Measurements from ENCODE around the gene TSEN2. TPM values are rescaled to one million over a fixed set of nuclear protein-coding genes. Genes with fewer than 3 reads are reported as not detected.

Gene TSEN2
- total RNA-seq, 1 experiment from 2014 or later, result 35.5 TPM

DNA sequence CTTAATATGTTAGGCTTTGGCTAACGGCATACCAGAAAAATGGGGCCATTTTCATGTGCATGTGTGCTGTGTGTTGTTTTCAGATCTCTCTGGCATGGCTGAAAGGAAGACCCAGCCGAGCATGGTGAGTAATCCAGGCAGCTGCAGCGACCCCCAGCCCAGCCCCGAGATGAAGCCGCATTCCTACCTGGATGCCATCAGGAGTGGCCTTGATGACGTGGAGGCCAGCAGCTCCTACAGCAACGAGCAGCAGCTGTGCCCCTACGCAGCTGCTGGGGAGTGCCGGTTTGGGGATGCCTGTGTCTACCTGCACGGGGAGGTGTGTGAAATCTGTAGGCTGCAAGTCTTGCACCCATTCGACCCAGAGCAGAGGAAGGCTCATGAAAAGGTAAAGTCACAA is 87.7 kb downstream of the TSEN2 start:
- no peak overlapping the region for H3K4me2 ChIP-seq (ENCODE audit: low read length)
- no peaks in the 10 kb centered on the region for H3K9me3 ChIP-seq (ENCODE audit: control insufficient read depth in 1 of 2, insufficient read depth in 1 of 2, low read depth in 1 of 2, low read length in 2 of 2)
- H3K27ac ChIP-seq (ENCODE audit: low read depth, low read length), result no peak overlapping the region
- ATAC-seq (no peak), DNase-seq (ENCODE audit: low read depth, low spot score) (no peak)
- no peaks in the 10 kb centered on the region for H4K20me1 ChIP-seq (ENCODE audit: insufficient read depth)
- H3K36me3 ChIP-seq (ENCODE audit: control insufficient read depth in 1 of 2, insufficient read depth in 2 of 2, low read length in 2 of 2), result peaks cover 28 to 30% of the 10 kb centered on the region in 2 experiments; a peak in 3 of 4 replicates
- no peak overlapping the region for H3K9ac ChIP-seq (ENCODE audit: low read length)
- POLR2A ChIA-PET, result no interaction called here
- BruUV-seq (replicated peaks), result no TSS peak
- no peak overlapping the region for H3K4me3 ChIP-seq (replicated peaks in 1 of 2; ENCODE audit: low read depth in 1 of 2, low read length in 2 of 2)
- H3K79me2 ChIP-seq (ENCODE audit: insufficient read depth, low read length), result peaks cover 19% of the 10 kb centered on the region
- H3K4me1 ChIP-seq (ENCODE audit: control insufficient read depth in 1 of 2, insufficient read depth in 2 of 2, low read length in 2 of 2), result no peaks in the 10 kb centered on the region
- H3K27me3 ChIP-seq (ENCODE audit: insufficient read depth, low read length), result no peaks in the 10 kb centered on the region
- H2AFZ ChIP-seq (ENCODE audit: low read depth, low read length, poor library complexity, severe bottlenecking), result no peak overlapping the region
- intact Hi-C loops (cut with micrococcal nuclease), result no loop called here
- CTCF ChIA-PET, result no interaction called here
- no peaks in the 10 kb centered on the region for H3K9me2 ChIP-seq (ENCODE audit: insufficient read depth)
- RAD21 ChIA-PET (ENCODE audit: low non-redundant PET in 1 of 2, low total read pairs in 2 of 2, uncharacterized antibody in 2 of 2, unreplicated experiment in 2 of 2), result no interaction called here
- TF ChIP-seq SP1 (IDR thresholded peaks at IDR 0.05; ENCODE audit: low read depth), result no peak
- TF ChIP-seq EZH2phosphoT487 (IDR thresholded peaks at IDR 0.05; ENCODE audit: borderline replicate concordance), result no peak
- no peak for TF ChIP-seq ELF1 (IDR thresholded peaks at IDR 0.05; ENCODE audit: borderline replicate concordance, low read depth)
- no peak for TF ChIP-seq TCF7L2 (IDR thresholded peaks at IDR 0.05; ENCODE audit: borderline replicate concordance, extremely low read depth, insufficient read depth, insufficient read length)
- TF ChIP-seq RAD21 (IDR thresholded peaks at IDR 0.05; ENCODE audit: low read depth), result no peak
- no peak for TF ChIP-seq POLR2AphosphoS5 (IDR thresholded peaks at IDR 0.05; ENCODE audit: low read depth, low read length)

DNA sequence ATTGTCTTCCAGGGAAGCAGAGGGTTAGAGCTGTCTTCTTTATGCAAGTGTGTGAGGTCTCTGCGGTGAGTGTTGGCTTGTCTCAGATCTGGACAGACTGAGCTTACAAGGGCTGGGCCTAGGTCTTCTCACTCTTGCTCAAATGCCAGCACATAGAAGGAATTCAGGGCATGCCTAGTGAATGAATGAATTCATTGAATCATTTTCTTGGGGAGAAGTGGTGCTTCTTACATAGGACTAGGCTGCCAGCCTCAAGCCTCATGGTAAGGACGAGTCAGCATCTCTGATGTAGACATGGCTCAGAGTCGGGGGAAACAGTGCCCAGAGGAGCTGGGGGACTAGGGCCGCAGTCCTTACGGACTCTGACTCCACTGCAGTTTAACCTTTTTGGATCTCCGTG is 89.9 kb downstream of the TSEN2 start:
- no peak for DNase-seq (ENCODE audit: low read depth, low spot score)
- Histone ChIP-seq H3K9me2 (ENCODE audit: insufficient read depth) (no peaks in the 10 kb centered on the region), H3K4me3 (replicated peaks in 1 of 2; ENCODE audit: low read depth in 1 of 2, low read length in 2 of 2) (no peak overlapping the region), H3K79me2 (ENCODE audit: insufficient read depth, low read length) (no peaks in the 10 kb centered on the region), H3K27ac (ENCODE audit: low read depth, low read length) (no peak overlapping the region), H4K20me1 (ENCODE audit: insufficient read depth) (no peaks in the 10 kb centered on the region), H3K36me3 (ENCODE audit: control insufficient read depth in 1 of 2, insufficient read depth in 2 of 2, low read length in 2 of 2) (peaks cover 28 to 36% of the 10 kb centered on the region in 2 experiments; a peak in 3 of 4 replicates), H3K4me2 (ENCODE audit: low read length) (no peak overlapping the region), H2AFZ (ENCODE audit: low read depth, low read length, poor library complexity, severe bottlenecking) (no peak overlapping the region), H3K4me1 (ENCODE audit: control insufficient read depth in 1 of 2, insufficient read depth in 2 of 2, low read length in 2 of 2) (no peaks in the 10 kb centered on the region), H3K9me3 (ENCODE audit: control insufficient read depth in 1 of 2, insufficient read depth in 1 of 2, low read depth in 1 of 2, low read length in 2 of 2) (no peaks in the 10 kb centered on the region), H3K27me3 (ENCODE audit: insufficient read depth, low read length) (no peaks in the 10 kb centered on the region), H3K9ac (ENCODE audit: low read length) (no peak overlapping the region)
- no TSS peak for BruUV-seq (replicated peaks)
- intact Hi-C loops (cut with micrococcal nuclease), result no loop called here
- CTCF ChIA-PET, result interaction anchor here (1.0 kb wide), 1 partner anchor 11 kb away, joined by 3 read pairs; no protein-coding TSS in a partner anchor
- TF ChIP-seq FOSL1 (IDR thresholded peaks at IDR 0.05; ENCODE audit: low read depth), result no peak
- no peak for TF ChIP-seq ELF1 (IDR thresholded peaks at IDR 0.05; ENCODE audit: borderline replicate concordance, low read depth)
- RAD21 ChIA-PET (ENCODE audit: low non-redundant PET in 1 of 2, low total read pairs in 2 of 2, uncharacterized antibody in 2 of 2, unreplicated experiment in 2 of 2), result no interaction called here
- POLR2A ChIA-PET, result no interaction called here
- no peak for ATAC-seq

Measured in HCT116 (cell line).